K562 (cell line): ENCODE data around the gene SPDEF. TPM values are rescaled to one million over a fixed set of nuclear protein-coding genes. Genes with fewer than 3 reads are reported as not detected.
A peak's percentile ranks its signal among the peaks of the same experiment; 100 is the strongest.

Source experiments
- CBX1 ChIP-seq: sonication (generic); IDR thresholded peaks from 2 replicates; pipeline ENCODE4 v1.6.1; 2016; ENCODE audit warnings: antibody characterized with exemption, low read depth, mild to moderate bottlenecking
- CC2D1A ChIP-seq: fragments of 450-650 bp; IDR thresholded peaks from 2 replicates; pipeline ENCODE4 v1.6.1; 2017; ENCODE audit warnings: mild to moderate bottlenecking
- CCNT2 ChIP-seq: IDR thresholded peaks from 2 replicates; pipeline ENCODE4 v1.6.1; 2011; ENCODE audit warnings: borderline replicate concordance, low read depth, mild to moderate bottlenecking, moderate library complexity, mixed read lengths, low read length; ENCODE audit not compliant: insufficient read length; ENCODE audit errors: extremely low read depth
- CHD2 ChIP-seq: IDR thresholded peaks from 2 replicates; pipeline ENCODE4 v1.6.1; 2011; ENCODE audit warnings: low read depth, low read length
- CREB1 ChIP-seq, 2 experiments: sonication (generic) in 1 of 2; formaldehyde crosslinking in 1 of 2; IDR thresholded peaks; 2 replicates each; pipeline versions ENCODE4 v1.6.1 to v1.8.0; 2012 to 2022; ENCODE audit warnings: inconsistent platforms in 1 of 2, mild to moderate bottlenecking in 1 of 2, missing genetic modification reagents in 1 of 2, moderate library complexity in 1 of 2
- CREM ChIP-seq: IDR thresholded peaks from 2 replicates; pipeline ENCODE4 v1.6.1; 2014; ENCODE audit warnings: antibody characterized with exemption, low read depth
- CXXC5 ChIP-seq: fragments of 250-450 bp; sonication (Bioruptor Pico); IDR thresholded peaks from 2 replicates; pipeline ENCODE4 v1.8.0; 2022; ENCODE audit warnings: inconsistent platforms, mild to moderate bottlenecking, moderate library complexity
- ERF ChIP-seq: fragments of 450-650 bp; formaldehyde crosslinking; IDR thresholded peaks from 2 replicates; pipeline ENCODE4 v1.4.0; 2020; ENCODE audit warnings: mild to moderate bottlenecking, mixed read lengths
- GATA2 ChIP-seq: sonication (generic); formaldehyde crosslinking; IDR thresholded peaks from 2 replicates; pipeline ENCODE4 v1.4.0; 2020; ENCODE audit warnings: mild to moderate bottlenecking, missing genetic modification reagents
- MTA2 ChIP-seq: fragments of 450-650 bp; IDR thresholded peaks from 2 replicates; pipeline ENCODE4 v1.6.1; 2016; ENCODE audit warnings: low read depth
- RAD51 ChIP-seq: fragments of 450-650 bp; IDR thresholded peaks from 2 replicates; pipeline ENCODE4 v1.7.1; 2016; ENCODE audit warnings: low read depth, mild to moderate bottlenecking, borderline replicate concordance
- RBM22 ChIP-seq: fragments of 200-400 bp; formaldehyde crosslinking; IDR thresholded peaks from 2 replicates; pipeline ENCODE4 v1.6.1; 2018; ENCODE audit warnings: low read length, low read depth; ENCODE audit not compliant: poor library complexity, severe bottlenecking
- TAF15 ChIP-seq: fragments of 200-400 bp; formaldehyde crosslinking; IDR thresholded peaks from 2 replicates; pipeline ENCODE4 v1.6.1; 2017; ENCODE audit warnings: mild to moderate bottlenecking, low read depth, low read length, moderate library complexity
- TCF7 ChIP-seq: sonication (generic); IDR thresholded peaks from 2 replicates; pipeline ENCODE4 v1.6.1; 2016; ENCODE audit warnings: antibody characterized with exemption, borderline replicate concordance
- U2AF2 ChIP-seq: fragments of 200-400 bp; formaldehyde crosslinking; optimal IDR thresholded peaks from 2 replicates; pipeline ENCODE3; 2017; ENCODE audit warnings: low read depth, mild to moderate bottlenecking, low read length
- ZC3H8 ChIP-seq: fragments of 450-650 bp; IDR thresholded peaks from 2 replicates; pipeline ENCODE4 v1.6.1; 2017
- ZEB2 ChIP-seq: fragments of 450-650 bp; IDR thresholded peaks from 2 replicates; pipeline ENCODE4 v1.6.1; 2016
- ZNF263 ChIP-seq: sonication (generic); formaldehyde crosslinking; IDR thresholded peaks from 2 replicates; pipeline ENCODE4 v1.8.0; 2022; ENCODE audit warnings: mild to moderate bottlenecking, missing genetic modification reagents, borderline replicate concordance
- ZNF311 ChIP-seq: fragments of 250-450 bp; sonication (Bioruptor Pico); IDR thresholded peaks from 2 replicates; pipeline ENCODE4 v1.4.0; 2020; ENCODE audit warnings: mild to moderate bottlenecking, moderate library complexity
- ZNF583 ChIP-seq: fragments of 250-450 bp; sonication (Bioruptor Pico); IDR thresholded peaks from 2 replicates; pipeline ENCODE4 v1.4.0; 2020
- ZZZ3 ChIP-seq: fragments of 450-650 bp; IDR thresholded peaks from 2 replicates; pipeline ENCODE4 v1.6.1; 2016; ENCODE audit warnings: antibody characterized with exemption, mild to moderate bottlenecking, moderate library complexity
- polyA plus RNA-seq, 8 experiments: library from polyadenylated mRNA; depleted of rRNA in 4 of 8; stranded (reverse) in 5 of 8; unstranded in 3 of 8; fragments of >200 nt; fragmentation: Nextera tagmentation in 2 of 8; fragmentation: Illumina TruSeq in 1 of 8; extraction: Ambion mirVana in 2 of 8; extraction: Trizol in 1 of 8; gene quantifications; 2 replicates each; pipeline versions ENCODE4 v1.2.1 to v1.2.3, GENCODE V29; 2011 to 2014; ENCODE audit warnings: inconsistent platforms in 1 of 8, missing spikeins in 1 of 8
- total RNA-seq, 7 experiments: library from RNA; depleted of rRNA in 6 of 7; stranded (reverse); fragments of >200 nt in 6 of 7; fragmentation: Illumina TruSeq in 2 of 7; extraction: Trizol in 2 of 7; gene quantifications; 2 replicates each; pipeline versions ENCODE4 v1.2.1 to v1.2.3, GENCODE V29; 2011 to 2021; ENCODE audit warnings: low replicate concordance in 1 of 7
- TF ChIP-seq, protein P1 (sequence below): fragments of 250-450 bp; sonication (Bioruptor Pico); IDR thresholded peaks from 2 replicates; pipeline ENCODE4 v1.4.0; 2020; ENCODE audit warnings: mild to moderate bottlenecking, moderate library complexity
- TF ChIP-seq, protein P2 (sequence below): sonication (generic); formaldehyde crosslinking; IDR thresholded peaks from 2 replicates; pipeline ENCODE4 v1.8.1; 2023; ENCODE audit warnings: mild to moderate bottlenecking, missing genetic modification reagents
- TF ChIP-seq, protein P3 (sequence below): sonication (generic); formaldehyde crosslinking; IDR thresholded peaks from 2 replicates; pipeline ENCODE4 v1.8.0; 2022; ENCODE audit warnings: mild to moderate bottlenecking, missing genetic modification reagents

SPDEF gene
- total and polyA plus RNA-seq, 9 of the 15 experiments (the other 6 are each of a cell fraction or from before 2014, with no cell fraction given) = 0.04 to 0.12 (median 0.11) TPM; not detected in 5

DNA sequence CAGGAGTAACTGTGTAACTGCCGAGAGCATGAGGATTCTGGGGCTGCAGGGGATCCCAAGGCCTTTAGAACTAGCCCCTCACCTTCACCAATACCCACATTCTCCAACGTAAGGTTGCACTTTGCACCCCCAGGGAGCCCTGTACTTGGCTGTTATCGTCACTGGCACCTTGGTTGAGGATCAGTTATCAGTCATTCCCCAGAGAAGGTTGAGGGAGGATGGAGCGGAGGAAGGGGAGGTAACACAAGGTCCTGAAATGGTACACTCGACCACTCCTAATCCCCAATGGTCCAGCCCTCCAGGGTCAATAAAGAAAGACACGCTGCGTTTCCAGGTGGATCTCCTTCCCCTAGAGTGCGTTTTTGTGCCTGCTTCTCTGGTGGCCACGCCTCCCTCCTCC, 1.1 kb upstream of the SPDEF start (continued):
- TF ChIP-seq, protein P1, sequence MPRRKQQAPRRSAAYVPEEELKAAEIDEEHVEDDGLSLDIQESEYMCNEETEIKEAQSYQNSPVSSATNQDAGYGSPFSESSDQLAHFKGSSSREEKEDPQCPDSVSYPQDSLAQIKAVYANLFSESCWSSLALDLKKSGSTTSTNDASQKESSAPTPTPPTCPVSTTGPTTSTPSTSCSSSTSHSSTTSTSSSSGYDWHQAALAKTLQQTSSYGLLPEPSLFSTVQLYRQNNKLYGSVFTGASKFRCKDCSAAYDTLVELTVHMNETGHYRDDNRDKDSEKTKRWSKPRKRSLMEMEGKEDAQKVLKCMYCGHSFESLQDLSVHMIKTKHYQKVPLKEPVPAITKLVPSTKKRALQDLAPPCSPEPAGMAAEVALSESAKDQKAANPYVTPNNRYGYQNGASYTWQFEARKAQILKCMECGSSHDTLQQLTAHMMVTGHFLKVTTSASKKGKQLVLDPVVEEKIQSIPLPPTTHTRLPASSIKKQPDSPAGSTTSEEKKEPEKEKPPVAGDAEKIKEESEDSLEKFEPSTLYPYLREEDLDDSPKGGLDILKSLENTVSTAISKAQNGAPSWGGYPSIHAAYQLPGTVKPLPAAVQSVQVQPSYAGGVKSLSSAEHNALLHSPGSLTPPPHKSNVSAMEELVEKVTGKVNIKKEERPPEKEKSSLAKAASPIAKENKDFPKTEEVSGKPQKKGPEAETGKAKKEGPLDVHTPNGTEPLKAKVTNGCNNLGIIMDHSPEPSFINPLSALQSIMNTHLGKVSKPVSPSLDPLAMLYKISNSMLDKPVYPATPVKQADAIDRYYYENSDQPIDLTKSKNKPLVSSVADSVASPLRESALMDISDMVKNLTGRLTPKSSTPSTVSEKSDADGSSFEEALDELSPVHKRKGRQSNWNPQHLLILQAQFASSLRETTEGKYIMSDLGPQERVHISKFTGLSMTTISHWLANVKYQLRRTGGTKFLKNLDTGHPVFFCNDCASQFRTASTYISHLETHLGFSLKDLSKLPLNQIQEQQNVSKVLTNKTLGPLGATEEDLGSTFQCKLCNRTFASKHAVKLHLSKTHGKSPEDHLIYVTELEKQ (CRISPR knock-in tag) = no peak
- peak; percentile 90 for TF ChIP-seq ZNF263
- TF ChIP-seq U2AF2 = no peak
- no peak for TF ChIP-seq CC2D1A
- TF ChIP-seq ZEB2 = peak; percentile 61; the same call in 1 of the 2 replicates
- TF ChIP-seq, protein P2, sequence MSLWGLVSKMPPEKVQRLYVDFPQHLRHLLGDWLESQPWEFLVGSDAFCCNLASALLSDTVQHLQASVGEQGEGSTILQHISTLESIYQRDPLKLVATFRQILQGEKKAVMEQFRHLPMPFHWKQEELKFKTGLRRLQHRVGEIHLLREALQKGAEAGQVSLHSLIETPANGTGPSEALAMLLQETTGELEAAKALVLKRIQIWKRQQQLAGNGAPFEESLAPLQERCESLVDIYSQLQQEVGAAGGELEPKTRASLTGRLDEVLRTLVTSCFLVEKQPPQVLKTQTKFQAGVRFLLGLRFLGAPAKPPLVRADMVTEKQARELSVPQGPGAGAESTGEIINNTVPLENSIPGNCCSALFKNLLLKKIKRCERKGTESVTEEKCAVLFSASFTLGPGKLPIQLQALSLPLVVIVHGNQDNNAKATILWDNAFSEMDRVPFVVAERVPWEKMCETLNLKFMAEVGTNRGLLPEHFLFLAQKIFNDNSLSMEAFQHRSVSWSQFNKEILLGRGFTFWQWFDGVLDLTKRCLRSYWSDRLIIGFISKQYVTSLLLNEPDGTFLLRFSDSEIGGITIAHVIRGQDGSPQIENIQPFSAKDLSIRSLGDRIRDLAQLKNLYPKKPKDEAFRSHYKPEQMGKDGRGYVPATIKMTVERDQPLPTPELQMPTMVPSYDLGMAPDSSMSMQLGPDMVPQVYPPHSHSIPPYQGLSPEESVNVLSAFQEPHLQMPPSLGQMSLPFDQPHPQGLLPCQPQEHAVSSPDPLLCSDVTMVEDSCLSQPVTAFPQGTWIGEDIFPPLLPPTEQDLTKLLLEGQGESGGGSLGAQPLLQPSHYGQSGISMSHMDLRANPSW (CRISPR knock-in tag) = no peak
- TF ChIP-seq, protein P3, sequence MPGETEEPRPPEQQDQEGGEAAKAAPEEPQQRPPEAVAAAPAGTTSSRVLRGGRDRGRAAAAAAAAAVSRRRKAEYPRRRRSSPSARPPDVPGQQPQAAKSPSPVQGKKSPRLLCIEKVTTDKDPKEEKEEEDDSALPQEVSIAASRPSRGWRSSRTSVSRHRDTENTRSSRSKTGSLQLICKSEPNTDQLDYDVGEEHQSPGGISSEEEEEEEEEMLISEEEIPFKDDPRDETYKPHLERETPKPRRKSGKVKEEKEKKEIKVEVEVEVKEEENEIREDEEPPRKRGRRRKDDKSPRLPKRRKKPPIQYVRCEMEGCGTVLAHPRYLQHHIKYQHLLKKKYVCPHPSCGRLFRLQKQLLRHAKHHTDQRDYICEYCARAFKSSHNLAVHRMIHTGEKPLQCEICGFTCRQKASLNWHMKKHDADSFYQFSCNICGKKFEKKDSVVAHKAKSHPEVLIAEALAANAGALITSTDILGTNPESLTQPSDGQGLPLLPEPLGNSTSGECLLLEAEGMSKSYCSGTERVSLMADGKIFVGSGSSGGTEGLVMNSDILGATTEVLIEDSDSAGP = no peak
- no peak for TF ChIP-seq ZC3H8
- peak; percentile 70 for TF ChIP-seq MTA2
- no peak for TF ChIP-seq ZZZ3
- TF ChIP-seq GATA2 (CRISPR knock-in tag) = no peak; the same call in 1 of the 2 replicates
- TF ChIP-seq ZNF583 (CRISPR knock-in tag) = no peak
- TF ChIP-seq RBM22 = no peak
- TF ChIP-seq CHD2 = no peak
- no peak for TF ChIP-seq ERF (CRISPR knock-in tag)
- TF ChIP-seq CREM = 0 out of 2 replicates have a peak, but pooled peaks have one; percentile 21
- TF ChIP-seq TCF7 = no peak
- no peak for TF ChIP-seq RAD51
- TF ChIP-seq ZNF311 (CRISPR knock-in tag) = no peak
- no peak for TF ChIP-seq TAF15
- no peak; the same call in 1 of the 2 replicates for TF ChIP-seq CXXC5
- TF ChIP-seq CCNT2 = peak; percentile 47
- TF ChIP-seq CBX1 = no peak
- TF ChIP-seq CREB1 (IDR thresholded peaks at IDR 0.05) = peak; percentile 21; the same call in 1 of the 2 replicates
- no peak for TF ChIP-seq CREB1 (CRISPR knock-in tag; IDR thresholded peaks at IDR 0.05)
